ENCODE results near the gene ZNF584.
"Not testable (repeated sequence)": the region's sequence is repeated elsewhere in the genome, so short reads cannot be mapped to it uniquely, and the experiment has no call there.

ZNF584 gene

GRCh38 chr19:58408152-58409009 lies at the start of gene ZNF584:
TSS of gene ZNF584 (plus strand) at chr19:58408649. CDS start at chr19:58409148, 499 bp downstream.
- DNase-seq: peak; percentile 99

- DNase-seq: no peak
Measured at GRCh38 chr19:58361900-58362271, 46.6 kb upstream of the ZNF584 start.

DNA sequence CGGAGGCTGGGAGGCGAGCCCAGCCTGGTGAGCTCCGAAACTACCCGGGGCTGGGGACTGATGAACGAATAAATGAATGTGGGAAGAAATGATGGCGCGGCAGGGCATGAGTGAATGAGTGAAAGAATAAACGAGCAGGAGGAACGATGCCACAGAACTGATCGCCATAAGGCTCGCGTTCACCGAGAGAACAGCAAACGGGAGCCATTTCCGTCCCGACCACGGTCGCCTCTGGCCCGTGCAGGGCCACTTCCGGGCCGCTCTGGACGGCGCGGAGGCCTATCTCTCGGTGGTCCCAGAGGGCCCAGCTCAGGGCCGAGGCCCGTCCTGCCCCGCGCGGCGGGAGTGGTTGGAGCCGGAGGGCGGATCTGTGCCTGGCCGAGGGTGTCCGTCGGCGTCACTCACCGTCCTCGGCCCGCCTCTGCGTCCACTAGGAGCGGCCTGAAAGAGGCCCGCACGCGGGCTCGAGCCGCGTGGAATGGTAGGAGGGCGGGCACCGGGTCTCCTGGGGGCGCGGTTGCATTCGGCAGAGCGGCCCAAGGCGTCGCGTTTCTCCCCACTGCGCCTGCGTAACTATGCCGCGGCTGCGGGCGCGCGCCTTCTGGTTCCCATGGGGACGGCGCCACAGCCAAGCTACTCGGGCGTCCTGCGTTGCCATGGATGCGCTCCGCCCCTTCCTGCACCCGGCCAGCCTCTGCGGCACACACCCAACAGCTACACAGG lies 46.0 kb upstream of the ZNF584 start, which contains the start of gene ZNF497:
ZNF497 (minus strand) TSS at position 480 of the 723 bp plus-strand sequence. CDS start 5,116 bp downstream, outside the sequence.
- peak; percentile 99 for DNase-seq

DNA sequence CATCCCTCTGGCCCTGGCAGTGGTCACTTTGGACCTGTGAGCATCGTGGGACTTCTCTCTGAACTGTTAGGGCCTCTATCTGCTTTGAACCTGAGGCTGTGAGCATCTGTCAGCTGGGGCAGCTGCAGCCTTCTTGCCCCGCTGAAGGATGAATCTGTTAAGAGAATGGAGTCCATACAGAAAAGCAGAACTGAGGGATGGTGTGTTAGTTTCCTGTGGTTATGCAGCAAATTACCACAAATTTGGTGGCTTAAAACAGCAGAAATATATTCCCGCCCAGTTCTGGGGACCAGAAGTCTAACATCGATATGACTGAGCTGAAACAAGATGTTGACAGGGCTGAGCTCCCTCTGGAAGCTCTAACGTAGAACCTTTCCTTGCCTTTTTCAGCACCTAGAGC lies 44.3 kb upstream of the ZNF584 start:
- peak; percentile 54 for DNase-seq

GRCh38 chr19:58366585-58367430 lies 41.6 kb upstream of the ZNF584 start:
- no peak for DNase-seq

GRCh38 chr19:58367698-58368454 lies 40.6 kb upstream of the ZNF584 start:
- DNase-seq: no peak

- no peak for DNase-seq
Measured at GRCh38 chr19:58368561-58369360, 39.7 kb upstream of the ZNF584 start.

DNA sequence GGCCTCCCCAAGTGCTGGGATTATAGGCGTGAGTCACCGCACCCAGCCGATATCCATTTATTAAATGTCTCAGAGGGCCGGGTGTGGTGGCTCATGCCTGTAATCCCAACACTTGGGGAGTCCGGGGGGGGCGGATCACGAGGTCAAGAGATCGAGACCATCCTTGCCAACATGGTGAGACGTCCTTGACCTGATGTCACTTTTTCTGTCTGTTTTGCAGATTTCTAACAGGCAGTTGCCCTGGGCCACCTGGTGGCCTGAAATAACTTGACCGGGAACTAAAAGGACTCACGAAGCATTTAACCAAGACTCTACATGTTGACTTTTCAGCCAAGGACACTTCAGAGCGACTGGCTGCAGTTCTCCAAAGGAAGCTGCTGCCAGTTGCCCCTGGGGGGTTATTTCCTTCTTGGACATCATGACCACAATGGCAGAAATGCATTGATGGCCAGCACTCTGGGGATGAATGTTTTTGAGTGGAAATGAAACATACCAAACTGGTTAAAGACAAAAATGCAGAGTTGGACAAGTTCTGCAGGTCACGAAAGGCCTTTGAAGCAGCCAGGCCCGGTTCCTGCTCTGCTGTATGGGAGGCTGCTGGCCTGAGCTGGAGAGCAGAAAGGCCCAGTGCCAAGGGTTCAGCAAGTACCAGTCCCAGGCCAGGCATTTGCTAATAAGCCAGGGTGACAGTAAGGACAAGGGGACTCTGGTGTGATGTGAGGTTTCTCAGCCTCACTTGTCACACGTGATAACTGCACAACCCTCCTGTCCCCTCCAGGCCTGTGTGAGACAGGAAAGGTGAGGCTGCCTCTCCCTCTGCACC lies 35.9 kb upstream of the ZNF584 start:
- DNase-seq: peak; percentile 18

GRCh38 chr19:58374200-58374599 lies 34.2 kb upstream of the ZNF584 start:
- DNase-seq: no peak

DNA sequence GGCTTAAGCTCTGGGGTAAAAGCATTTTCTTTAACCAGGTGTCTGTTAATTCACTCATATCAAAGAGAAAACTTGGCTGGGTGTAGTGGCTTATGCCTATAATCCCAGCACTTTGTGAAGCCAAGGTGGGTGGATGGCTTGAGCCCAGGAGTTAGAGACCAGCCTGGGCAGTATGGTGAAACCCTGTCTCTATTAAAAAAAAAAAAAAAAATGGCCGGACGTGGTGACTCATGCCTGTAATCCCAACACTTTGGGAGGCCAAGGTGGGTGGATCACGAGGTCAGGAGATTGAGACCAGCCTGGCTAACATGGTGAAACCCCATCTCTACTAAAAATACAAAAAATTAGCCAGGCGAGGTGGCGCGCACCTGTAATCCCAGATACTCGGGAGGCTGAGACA lies 31.7 kb upstream of the ZNF584 start:
- DNase-seq: not testable (repeated sequence)

DNA sequence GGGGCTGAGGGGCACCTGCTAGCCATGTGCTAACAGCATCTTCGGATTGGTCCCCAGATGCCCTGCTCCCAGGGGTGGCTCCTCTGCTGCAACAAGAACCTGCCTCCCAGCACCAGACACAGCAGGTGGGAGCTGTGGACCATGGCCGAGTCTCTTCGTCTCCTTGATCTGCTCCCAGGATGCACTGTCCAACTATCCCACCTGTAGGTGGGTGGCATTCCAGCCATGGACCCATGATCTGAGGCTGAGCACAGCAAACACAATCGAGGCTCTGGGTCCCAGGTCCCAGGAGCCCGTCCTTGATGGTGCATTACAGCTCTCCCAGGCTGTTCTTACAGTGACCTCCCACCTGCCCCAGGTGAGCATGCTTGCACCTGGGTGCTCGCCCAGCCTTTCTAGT lies 29.2 kb upstream of the ZNF584 start:
- DNase-seq: no peak

- DNase-seq: no peak
Measured at GRCh38 chr19:58380037-58380661, 28.3 kb upstream of the ZNF584 start.

DNA sequence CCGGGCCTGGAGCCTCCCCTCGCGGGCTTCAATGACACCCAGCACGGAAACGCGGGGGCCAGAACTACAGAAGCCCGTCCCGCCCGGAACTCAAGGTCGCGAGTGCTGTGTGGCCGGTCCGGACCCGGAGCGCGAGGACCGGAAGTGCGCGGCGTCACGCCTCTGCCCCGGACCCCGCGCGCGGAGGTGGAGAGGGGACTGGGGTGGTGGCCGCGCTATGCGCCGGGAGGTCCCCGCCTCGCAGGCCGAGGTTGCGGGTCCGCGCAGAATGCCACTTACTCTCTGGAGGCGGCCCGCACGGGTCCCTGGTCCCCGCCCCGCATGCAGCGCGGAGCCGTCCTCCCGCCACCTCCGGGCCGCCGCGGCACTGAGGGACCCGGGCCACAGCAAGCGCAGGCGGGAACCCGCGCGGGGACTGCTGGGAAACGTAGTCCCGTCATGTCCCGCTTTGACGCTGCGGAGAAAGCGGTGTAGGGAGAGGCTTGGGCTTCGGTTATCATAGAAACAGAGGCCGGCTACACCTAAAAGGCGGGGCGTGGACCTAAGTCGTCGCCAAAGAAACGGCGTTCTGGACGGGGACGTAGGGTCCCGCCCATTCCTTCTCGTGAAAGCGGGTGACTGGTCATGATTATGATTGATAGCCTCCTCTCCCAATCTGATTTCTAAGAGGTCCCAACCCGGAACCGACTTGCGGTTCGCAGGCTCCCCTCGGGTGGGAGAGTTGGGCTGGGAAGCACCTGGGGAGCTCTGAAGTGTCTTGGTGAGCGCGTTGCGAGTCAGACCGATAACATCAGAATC lies 27.6 kb upstream of the ZNF584 start, which contains the start of gene ZNF837:
ZNF837 (minus strand) TSS at position 369 of the 798 bp plus-strand sequence. CDS start 11,698 bp downstream, outside the sequence.
- peak; percentile 100 for DNase-seq

- DNase-seq: peak; percentile 62
Measured at GRCh38 chr19:58381460-58382212, 26.8 kb upstream of the ZNF584 start.

- DNase-seq: no peak
Measured at GRCh38 chr19:58382997-58383603, 25.3 kb upstream of the ZNF584 start.

DNA sequence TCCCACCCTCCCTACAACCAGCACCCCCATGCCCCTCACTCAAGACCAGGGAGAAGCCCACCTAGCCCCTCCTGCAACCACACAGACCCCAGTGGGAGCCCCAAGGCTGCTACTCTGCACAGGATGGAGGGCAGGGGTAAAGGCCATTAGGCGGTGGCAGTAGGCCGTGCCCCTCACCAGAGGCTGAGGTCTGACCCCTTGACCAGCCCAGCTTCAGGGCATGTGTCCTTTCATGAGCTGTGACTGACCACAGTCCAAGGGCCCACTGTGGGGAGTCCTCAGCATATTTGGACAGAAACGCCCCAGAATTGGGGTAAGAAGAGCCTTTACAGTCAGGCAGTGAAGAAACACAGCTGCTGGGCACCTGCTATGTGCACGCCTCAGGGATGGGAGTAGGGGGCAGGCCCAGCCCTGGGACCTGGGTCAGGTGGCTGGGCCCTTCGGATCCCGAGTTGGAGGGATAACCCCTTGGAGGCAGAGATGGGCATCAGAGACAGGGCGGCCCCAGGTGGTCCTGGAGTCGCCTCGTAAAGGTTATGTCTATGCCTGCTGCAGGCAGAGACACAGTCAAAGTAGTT lies 23.0 kb upstream of the ZNF584 start:
- no peak for DNase-seq

- DNase-seq: peak; percentile 52
Measured at GRCh38 chr19:58385891-58386575, 22.4 kb upstream of the ZNF584 start.
